ENCODE data around the gene SPRED1. TPM values are rescaled to one million over a fixed set of nuclear protein-coding genes. Genes with fewer than 3 reads are reported as not detected.

SPRED1 gene
- total and polyA plus RNA-seq, 2 donors (not counting 1 experiment from before 2014, with no cell fraction given), result 0.09 to 2.1 TPM

GRCh38 chr15:38212729-38213351 lies 39.8 kb upstream of the SPRED1 start:
- Mint-ChIP-seq H3K27ac (no peak overlapping the region), H3K9me3 (ENCODE audit: insufficient read depth) (no peaks in the 10 kb centered on the region), H3K4me3 (no peak overlapping the region), H3K27me3 (peaks cover 12% of the 10 kb centered on the region), H3K4me1 (no peaks in the 10 kb centered on the region)
- no peak overlapping the region for H3K4me2 ChIP-seq (replicated peaks; ENCODE audit: low read depth, low read length, poor library complexity, severe bottlenecking)
- no peak overlapping the region for H3K9ac ChIP-seq (ENCODE audit: low read length)
- intact Hi-C loops (cut with micrococcal nuclease), result no loop called here
- H3K4me3 ChIP-seq (ENCODE audit: control extremely low read depth in 1 of 5, extremely low read depth in 1 of 5, insufficient read depth in 1 of 5, low read depth in 2 of 5, low read length in 4 of 5), result no peak overlapping the region
- no peaks in the 10 kb centered on the region for H4K20me1 ChIP-seq (ENCODE audit: control insufficient read depth, insufficient read depth, low read length, poor library complexity, severe bottlenecking)
- POLR2A ChIA-PET, result no interaction called here
- no peak overlapping the region for H3K27ac ChIP-seq (ENCODE audit: low read length in 2 of 2)
- H3K27me3 ChIP-seq (replicated peaks in 1 of 4; ENCODE audit: control extremely low read depth in 1 of 4, control insufficient read depth in 3 of 4, insufficient read depth in 4 of 4, low read length in 3 of 4), result peaks cover 0 to 3% (median 0%) of the 10 kb centered on the region in 4 experiments
- ATAC-seq (ENCODE audit: low read depth), result no peak
- TF ChIP-seq EZH2 (IDR thresholded peaks at IDR 0.05; ENCODE audit: borderline replicate concordance, insufficient read depth, low read depth, low read length, poor library complexity, severe bottlenecking) (no peak), CTCF (IDR thresholded peaks at IDR 0.05) (no peak)
- H2AFZ ChIP-seq (ENCODE audit: insufficient read depth, low read depth, low read length, poor library complexity, severe bottlenecking), result no peak overlapping the region
- H3K9me3 ChIP-seq (ENCODE audit: control extremely low read depth in 1 of 3, control insufficient read depth in 2 of 3, insufficient read depth in 1 of 3, low read length in 2 of 3), result no peaks in the 10 kb centered on the region
- H3K36me3 ChIP-seq (replicated peaks in 1 of 2; ENCODE audit: control extremely low read depth in 1 of 2, control insufficient read depth in 1 of 2, extremely low read depth in 1 of 2, insufficient read depth in 2 of 2, low read length in 1 of 2), result no peaks in the 10 kb centered on the region
- no CpG with 5 or more reads among the region's 3 CpGs for WGBS (ENCODE audit: insufficient coverage)
- CTCF ChIA-PET, result no interaction called here
- DNase-seq, result no peak
- no peaks in the 10 kb centered on the region for H3K4me1 ChIP-seq (ENCODE audit: control insufficient read depth in 2 of 2, insufficient read depth in 2 of 2, low read length in 2 of 2)
- no peaks in the 10 kb centered on the region for H3K79me2 ChIP-seq (ENCODE audit: control insufficient read depth, insufficient read depth, low read length)

GRCh38 chr15:38213356-38213755 lies 39.3 kb upstream of the SPRED1 start:
- peaks cover 12% of the 10 kb centered on the region for H3K27me3 Mint-ChIP-seq
- H4K20me1 ChIP-seq (ENCODE audit: control insufficient read depth, insufficient read depth, low read length, poor library complexity, severe bottlenecking), result no peaks in the 10 kb centered on the region
- intact Hi-C loops (cut with micrococcal nuclease), result no loop called here
- H3K9me3 ChIP-seq (ENCODE audit: control extremely low read depth in 1 of 3, control insufficient read depth in 2 of 3, insufficient read depth in 1 of 3, low read length in 2 of 3), result no peaks in the 10 kb centered on the region
- TF ChIP-seq EZH2 (IDR thresholded peaks at IDR 0.05; ENCODE audit: borderline replicate concordance, insufficient read depth, low read depth, low read length, poor library complexity, severe bottlenecking), result no peak
- no peak for TF ChIP-seq CTCF (IDR thresholded peaks at IDR 0.05)
- H3K36me3 ChIP-seq (replicated peaks in 1 of 2; ENCODE audit: control extremely low read depth in 1 of 2, control insufficient read depth in 1 of 2, extremely low read depth in 1 of 2, insufficient read depth in 2 of 2, low read length in 1 of 2), result no peaks in the 10 kb centered on the region
- H3K27ac Mint-ChIP-seq, result no peak overlapping the region
- H3K9ac ChIP-seq (ENCODE audit: low read length), result no peak overlapping the region
- H3K4me1 Mint-ChIP-seq, result no peaks in the 10 kb centered on the region
- H3K4me1 ChIP-seq (ENCODE audit: control insufficient read depth in 2 of 2, insufficient read depth in 2 of 2, low read length in 2 of 2), result no peaks in the 10 kb centered on the region
- H3K9me3 Mint-ChIP-seq (ENCODE audit: insufficient read depth), result no peaks in the 10 kb centered on the region
- no peak overlapping the region for H3K4me3 Mint-ChIP-seq
- peaks cover 0 to 3% (median 0%) of the 10 kb centered on the region in 4 experiments for H3K27me3 ChIP-seq (replicated peaks in 1 of 4; ENCODE audit: control extremely low read depth in 1 of 4, control insufficient read depth in 3 of 4, insufficient read depth in 4 of 4, low read length in 3 of 4)
- ChIA-PET POLR2A (no interaction called here), CTCF (no interaction called here)
- ATAC-seq (ENCODE audit: low read depth) (no peak), DNase-seq (no peak)
- H3K4me3 ChIP-seq (ENCODE audit: control extremely low read depth in 1 of 5, extremely low read depth in 1 of 5, insufficient read depth in 1 of 5, low read depth in 2 of 5, low read length in 4 of 5), result no peak overlapping the region
- H3K4me2 ChIP-seq (replicated peaks; ENCODE audit: low read depth, low read length, poor library complexity, severe bottlenecking), result no peak overlapping the region
- H2AFZ ChIP-seq (ENCODE audit: insufficient read depth, low read depth, low read length, poor library complexity, severe bottlenecking), result no peak overlapping the region
- WGBS (ENCODE audit: insufficient coverage), result 100% methylated on average over 1 of the region's 2 CpGs
- no peaks in the 10 kb centered on the region for H3K79me2 ChIP-seq (ENCODE audit: control insufficient read depth, insufficient read depth, low read length)
- H3K27ac ChIP-seq (ENCODE audit: low read length in 2 of 2), result no peak overlapping the region
